Fibroblast of skin of left biceps (primary cell): ENCODE measurements around the gene XXYLT1.

Experiments
- DNase-seq, 2 experiments: peaks; one replicate each; pipeline ENCODE4 v3.0.0-alpha.2; 2013; ENCODE audit warnings: low read depth in 2 of 2

XXYLT1 gene

GRCh38 chr3:195080125-195080524 is 190.8 kb downstream of the XXYLT1 start:
- DNase-seq, result no peak

- DNase-seq, result no peak
Measured at GRCh38 chr3:195079636-195080035, 191.3 kb downstream of the XXYLT1 start.

- DNase-seq, result no peak
Measured at GRCh38 chr3:195078891-195079440, 192.0 kb downstream of the XXYLT1 start.

GRCh38 chr3:195077611-195078540 is 193.1 kb downstream of the XXYLT1 start:
- DNase-seq, result no peak

- no peak for DNase-seq
Measured at GRCh38 chr3:195076981-195077610, 193.9 kb downstream of the XXYLT1 start.

- DNase-seq, result no peak
Measured at GRCh38 chr3:195075941-195076875, 194.8 kb downstream of the XXYLT1 start.

GRCh38 chr3:195075199-195075940 is 195.6 kb downstream of the XXYLT1 start:
- no peak for DNase-seq

- no peak for DNase-seq
Measured at GRCh38 chr3:195073866-195074860, 196.8 kb downstream of the XXYLT1 start.

- DNase-seq, result no peak
Measured at GRCh38 chr3:195072916-195073564, 197.9 kb downstream of the XXYLT1 start.

GRCh38 chr3:195071916-195072820 is 198.8 kb downstream of the XXYLT1 start:
- no peak for DNase-seq

GRCh38 chr3:195071011-195071728 is 199.8 kb downstream of the XXYLT1 start:
- DNase-seq, result no peak

- DNase-seq, result no peak
Measured at GRCh38 chr3:195070336-195070735, 200.6 kb downstream of the XXYLT1 start.

- no peak for DNase-seq
Measured at GRCh38 chr3:195069501-195070251, 201.3 kb downstream of the XXYLT1 start.

- DNase-seq, result no peak
Measured at GRCh38 chr3:195068084-195069080, 202.6 kb downstream of the XXYLT1 start.

GRCh38 chr3:195066441-195066841 is 204.5 kb downstream of the XXYLT1 start:
- no peak for DNase-seq

- no peak for DNase-seq
Measured at GRCh38 chr3:195065864-195066185, 205.1 kb downstream of the XXYLT1 start.
